ENCODE measurements around the gene ZFYVE1. TPM values are rescaled to one million over a fixed set of nuclear protein-coding genes. Genes with fewer than 3 reads are reported as not detected.
"Not testable (repeated sequence)": the region's sequence is repeated elsewhere in the genome, so short reads cannot be mapped to it uniquely, and the experiment has no call there.

The ZFYVE1 gene
- total RNA-seq, 2 donors from 2014 or later: 16.6 to 31.7 TPM

DNA sequence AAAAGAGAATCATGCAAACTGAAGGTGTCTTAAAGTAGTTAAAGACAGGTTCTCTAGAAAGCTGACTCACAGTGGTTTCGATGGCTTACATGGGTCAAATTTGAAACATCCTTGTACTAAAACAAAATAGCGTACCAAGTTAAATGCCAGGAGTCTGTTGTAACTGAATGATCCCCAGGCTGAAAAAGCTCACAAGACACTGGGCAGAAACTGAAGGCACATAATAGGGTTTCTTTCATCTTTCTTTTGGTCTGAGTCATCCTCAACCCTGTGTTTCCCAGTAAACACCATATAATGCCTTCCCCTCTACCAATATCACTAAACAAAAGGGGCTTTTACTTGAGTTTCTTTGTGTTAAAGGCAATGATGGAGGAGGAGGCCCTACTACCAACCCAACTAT lies 12.8 kb downstream of the ZFYVE1 start:
- Histone ChIP-seq H3K9me3 (no peaks in the 10 kb centered on the region), H3K36me3 (no peaks in the 10 kb centered on the region), H3K27ac (no peak overlapping the region), H3K4me3 (no peak overlapping the region), H3K27me3 (replicated peaks; ENCODE audit: insufficient read depth) (no peaks in the 10 kb centered on the region), H3K4me1 (replicated peaks) (no peaks in the 10 kb centered on the region)
- intact Hi-C loops (cut with DNase I): no loop called here
- TF ChIP-seq, protein P1, sequence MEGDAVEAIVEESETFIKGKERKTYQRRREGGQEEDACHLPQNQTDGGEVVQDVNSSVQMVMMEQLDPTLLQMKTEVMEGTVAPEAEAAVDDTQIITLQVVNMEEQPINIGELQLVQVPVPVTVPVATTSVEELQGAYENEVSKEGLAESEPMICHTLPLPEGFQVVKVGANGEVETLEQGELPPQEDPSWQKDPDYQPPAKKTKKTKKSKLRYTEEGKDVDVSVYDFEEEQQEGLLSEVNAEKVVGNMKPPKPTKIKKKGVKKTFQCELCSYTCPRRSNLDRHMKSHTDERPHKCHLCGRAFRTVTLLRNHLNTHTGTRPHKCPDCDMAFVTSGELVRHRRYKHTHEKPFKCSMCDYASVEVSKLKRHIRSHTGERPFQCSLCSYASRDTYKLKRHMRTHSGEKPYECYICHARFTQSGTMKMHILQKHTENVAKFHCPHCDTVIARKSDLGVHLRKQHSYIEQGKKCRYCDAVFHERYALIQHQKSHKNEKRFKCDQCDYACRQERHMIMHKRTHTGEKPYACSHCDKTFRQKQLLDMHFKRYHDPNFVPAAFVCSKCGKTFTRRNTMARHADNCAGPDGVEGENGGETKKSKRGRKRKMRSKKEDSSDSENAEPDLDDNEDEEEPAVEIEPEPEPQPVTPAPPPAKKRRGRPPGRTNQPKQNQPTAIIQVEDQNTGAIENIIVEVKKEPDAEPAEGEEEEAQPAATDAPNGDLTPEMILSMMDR (IDR thresholded peaks at IDR 0.05): no peak
- TF ChIP-seq POLR2A (IDR thresholded peaks at IDR 0.05) (no peak), POLR2AphosphoS5 (IDR thresholded peaks at IDR 0.05) (no peak)
- whole genome bisulfite sequencing: 96% methylated on average over 2 of the region's 2 CpGs
- DNase-seq (ENCODE audit: low spot score): no peak

DNA sequence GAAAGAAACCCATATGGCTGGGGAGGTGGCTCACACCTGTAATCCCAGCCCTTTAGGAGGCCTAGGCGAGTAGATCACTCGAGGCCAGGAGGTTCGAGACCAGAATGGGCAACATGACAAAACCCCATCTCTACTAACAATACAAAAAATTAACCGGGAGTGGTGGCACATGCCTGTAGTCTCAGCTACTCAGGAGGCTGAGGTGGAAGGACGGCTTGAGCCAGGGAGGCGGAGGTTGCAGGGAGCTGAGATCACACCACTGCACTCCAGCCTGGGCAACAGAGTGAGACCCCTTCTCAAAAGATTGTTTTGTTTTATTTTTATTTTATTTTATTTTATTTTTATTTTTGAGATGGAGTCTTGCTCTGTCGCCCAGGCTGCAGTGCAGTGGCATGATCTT lies 15.7 kb downstream of the ZFYVE1 start:
- WGBS: 91% methylated on average over 7 of the region's 7 CpGs
- DNase-seq (ENCODE audit: low spot score): not testable (repeated sequence)

DNA sequence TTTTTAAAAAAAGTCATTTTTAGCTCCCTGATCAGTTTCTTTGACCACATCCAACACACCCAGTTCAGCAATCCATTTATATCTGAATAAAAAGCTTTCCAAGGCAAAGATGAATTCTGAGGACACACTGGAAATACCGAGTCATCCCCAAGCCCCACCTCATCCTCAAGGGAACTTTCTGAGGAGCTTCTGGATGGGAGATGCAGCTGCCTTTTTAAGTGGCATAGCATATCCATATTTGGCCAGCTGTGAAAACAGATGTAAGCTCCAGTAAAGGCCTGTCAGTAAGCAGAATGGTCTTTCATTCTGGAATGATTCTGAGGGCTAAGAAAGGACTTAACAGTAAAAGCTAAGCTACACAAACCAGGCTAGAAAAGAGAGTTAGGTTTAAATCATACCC lies 18.4 kb downstream of the ZFYVE1 start:
- 67% methylated on average over 1 of the region's 1 CpG for WGBS
- intact Hi-C loops (cut with DNase I): no loop called here
- H3K4me1 ChIP-seq (replicated peaks): no peaks in the 10 kb centered on the region
- H3K9me3 ChIP-seq: no peaks in the 10 kb centered on the region
- H3K27me3 ChIP-seq (replicated peaks; ENCODE audit: insufficient read depth): no peaks in the 10 kb centered on the region
- H3K27ac ChIP-seq: no peak overlapping the region
- H3K4me3 ChIP-seq: no peak overlapping the region
- TF ChIP-seq, protein P1 (IDR thresholded peaks at IDR 0.05): no peak
- TF ChIP-seq POLR2AphosphoS5 (IDR thresholded peaks at IDR 0.05) (no peak), POLR2A (IDR thresholded peaks at IDR 0.05) (no peak)
- no peaks in the 10 kb centered on the region for H3K36me3 ChIP-seq
- no peak for DNase-seq (ENCODE audit: low spot score)

More for the DNA sequence above, 15.7 kb downstream of the ZFYVE1 start:
- H3K4me1 ChIP-seq (replicated peaks); H3K36me3 ChIP-seq; H3K9me3 ChIP-seq; H3K27me3 ChIP-seq (replicated peaks; ENCODE audit: insufficient read depth); intact Hi-C loops (cut with DNase I); H3K4me3 ChIP-seq; H3K27ac ChIP-seq: not testable (repeated sequence)

DNA sequence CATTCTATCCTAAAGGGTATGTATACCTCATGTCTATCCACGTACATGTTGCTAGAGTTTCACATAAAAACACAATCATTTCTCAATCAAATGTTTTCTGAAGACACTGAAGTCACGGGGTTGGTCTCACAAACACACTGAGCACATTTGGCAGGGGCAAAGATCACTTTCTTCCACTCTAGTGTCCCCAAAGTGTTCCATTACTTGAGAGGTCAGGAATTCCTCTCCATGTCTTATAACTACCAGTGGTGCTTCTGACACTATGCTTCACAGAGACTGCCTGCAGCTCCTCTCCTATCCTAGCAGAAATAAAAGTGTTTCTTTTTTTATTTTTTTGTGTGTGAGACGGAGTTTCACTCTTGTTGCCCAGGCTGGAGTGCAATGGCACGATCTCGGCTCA lies 19.1 kb downstream of the ZFYVE1 start:
- 88% methylated on average over 5 of the region's 5 CpGs for WGBS
- H3K9me3 ChIP-seq: no peaks in the 10 kb centered on the region
- H3K27me3 ChIP-seq (replicated peaks; ENCODE audit: insufficient read depth): no peaks in the 10 kb centered on the region
- H3K27ac ChIP-seq: no peak overlapping the region
- TF ChIP-seq POLR2A (IDR thresholded peaks at IDR 0.05) (no peak), POLR2AphosphoS5 (IDR thresholded peaks at IDR 0.05) (no peak)
- TF ChIP-seq, protein P1 (IDR thresholded peaks at IDR 0.05): no peak
- no peak for DNase-seq (ENCODE audit: low spot score)
- H3K36me3 ChIP-seq: no peaks in the 10 kb centered on the region
- H3K4me3 ChIP-seq: no peak overlapping the region
- intact Hi-C loops (cut with DNase I): no loop called here
- H3K4me1 ChIP-seq (replicated peaks): no peaks in the 10 kb centered on the region

DNA sequence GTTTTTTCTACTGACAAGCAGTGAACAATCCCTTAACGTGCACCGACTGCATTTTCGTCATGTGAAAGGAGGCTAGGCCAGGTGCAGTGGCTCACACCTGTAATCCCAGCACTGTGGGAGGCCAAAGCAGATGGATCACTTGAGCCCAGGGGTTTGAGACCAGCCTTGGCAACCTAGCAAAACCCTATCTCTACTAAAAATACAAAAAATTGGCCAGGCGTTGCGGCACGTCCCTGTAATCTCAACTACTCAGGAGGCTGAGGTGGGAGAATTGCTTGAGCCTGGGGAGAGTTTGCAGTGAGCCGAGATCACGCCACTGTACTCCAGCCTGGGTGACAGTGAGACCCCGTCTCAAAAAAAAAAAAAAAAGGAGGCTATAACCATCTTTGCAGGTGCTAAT lies 22.3 kb downstream of the ZFYVE1 start:
- H3K27ac ChIP-seq; H3K9me3 ChIP-seq; H3K4me3 ChIP-seq; DNase-seq (ENCODE audit: low spot score); H3K27me3 ChIP-seq (replicated peaks; ENCODE audit: insufficient read depth); intact Hi-C loops (cut with DNase I); H3K36me3 ChIP-seq; H3K4me1 ChIP-seq (replicated peaks): not testable (repeated sequence)
- WGBS: 94% methylated on average over 9 of the region's 9 CpGs

DNA sequence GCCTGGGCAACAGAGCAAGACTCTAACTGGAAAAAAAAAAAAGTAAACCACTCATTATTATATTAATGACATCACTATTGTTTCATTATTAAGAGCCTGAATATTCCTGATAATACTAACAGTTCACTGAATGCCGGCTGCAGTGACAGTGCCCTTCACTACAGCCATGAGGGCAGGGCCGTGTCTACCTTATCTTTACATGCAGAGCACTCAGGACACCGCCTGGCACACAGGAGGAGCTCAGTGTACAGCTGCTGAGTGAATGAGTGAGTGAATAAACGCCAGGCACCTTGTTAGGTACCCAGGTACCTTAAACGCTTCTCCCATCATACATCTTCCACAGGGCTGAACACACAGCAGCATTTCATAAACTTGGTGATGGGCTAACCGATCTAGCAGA lies 23.2 kb downstream of the ZFYVE1 start:
- Histone ChIP-seq H3K27me3 (replicated peaks; ENCODE audit: insufficient read depth) (no peaks in the 10 kb centered on the region), H3K4me3 (no peak overlapping the region), H3K36me3 (no peaks in the 10 kb centered on the region), H3K9me3 (no peaks in the 10 kb centered on the region), H3K27ac (no peak overlapping the region), H3K4me1 (replicated peaks) (no peaks in the 10 kb centered on the region)
- DNase-seq (ENCODE audit: low spot score): no peak
- intact Hi-C loops (cut with DNase I): no loop called here
- no peak for TF ChIP-seq POLR2A (IDR thresholded peaks at IDR 0.05)
- TF ChIP-seq, protein P1 (IDR thresholded peaks at IDR 0.05): no peak
- no peak for TF ChIP-seq POLR2AphosphoS5 (IDR thresholded peaks at IDR 0.05)
- WGBS: 94% methylated on average over 6 of the region's 6 CpGs

Data from prostate gland (tissue), 2 donors.